Measurements from ENCODE around the gene ADAM15.

ADAM15 gene

DNA sequence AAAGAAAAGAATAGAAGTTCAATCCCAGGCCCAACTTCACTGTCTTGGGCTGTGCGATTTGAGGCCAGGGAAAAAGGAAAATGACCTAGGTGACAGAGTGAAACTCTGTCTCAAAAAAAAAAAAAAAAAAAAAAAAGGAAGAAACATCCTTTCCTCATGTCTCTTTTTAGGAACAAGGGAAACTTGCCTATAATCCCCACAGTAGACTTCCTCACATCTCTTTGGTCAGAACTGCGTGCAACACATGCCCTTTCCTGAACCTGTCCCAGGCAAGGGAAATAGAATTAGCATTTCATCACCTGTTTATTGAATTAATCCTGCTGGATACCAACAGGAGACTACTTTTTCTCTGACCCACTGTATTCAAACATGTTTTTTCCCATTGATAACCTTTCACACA is 15.2 kb upstream of the ADAM15 start:
- H3K4me3 ChIP-seq (ENCODE audit: low read depth, low read length), result no peak overlapping the region
- peaks cover 7% of the 10 kb centered on the region; the same call in 1 of the 2 replicates for H3K27me3 ChIP-seq (ENCODE audit: control insufficient read depth, insufficient read depth, low read length)
- no peak overlapping the region for H3K27ac ChIP-seq (ENCODE audit: low read depth, low read length)
- H3K9ac ChIP-seq (ENCODE audit: low read depth, low read length), result no peak overlapping the region
- no peaks in the 10 kb centered on the region for H3K9me3 ChIP-seq (ENCODE audit: control insufficient read depth, insufficient read depth, low read length)
- H3K4me1 ChIP-seq (ENCODE audit: control insufficient read depth, insufficient read depth, low read length), result no peaks in the 10 kb centered on the region
- no peaks in the 10 kb centered on the region for H3K36me3 ChIP-seq (ENCODE audit: control insufficient read depth, insufficient read depth, low read length)

DNA sequence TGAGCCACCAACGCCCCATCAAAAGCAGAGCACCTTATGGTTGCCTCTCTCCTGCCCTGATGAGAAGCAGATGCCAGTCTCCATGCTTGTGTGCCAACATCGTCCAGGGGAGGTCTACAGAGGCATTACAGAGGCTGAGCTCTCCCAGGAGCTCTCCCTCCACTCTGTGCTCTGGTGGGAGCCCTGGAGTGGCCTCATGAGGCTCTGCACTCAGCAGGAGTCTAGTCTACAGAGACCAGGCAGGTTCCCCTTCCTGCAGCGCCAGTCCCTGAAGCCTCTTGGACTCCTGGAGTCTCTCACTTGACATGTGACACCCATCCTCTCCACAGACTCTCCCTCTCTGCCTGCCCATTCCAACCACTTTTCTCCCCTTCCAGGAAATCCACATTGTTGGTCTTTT is 14.1 kb upstream of the ADAM15 start:
- no peaks in the 10 kb centered on the region for H3K36me3 ChIP-seq (ENCODE audit: control insufficient read depth, insufficient read depth, low read length)
- H3K4me1 ChIP-seq (ENCODE audit: control insufficient read depth, insufficient read depth, low read length), result no peaks in the 10 kb centered on the region
- no peak overlapping the region for H3K27ac ChIP-seq (ENCODE audit: low read depth, low read length)
- no peak overlapping the region for H3K4me3 ChIP-seq (ENCODE audit: low read depth, low read length)
- no peaks in the 10 kb centered on the region for H3K9me3 ChIP-seq (ENCODE audit: control insufficient read depth, insufficient read depth, low read length)
- H3K27me3 ChIP-seq (ENCODE audit: control insufficient read depth, insufficient read depth, low read length), result peaks cover 7% of the 10 kb centered on the region; the same call in 1 of the 2 replicates
- H3K9ac ChIP-seq (ENCODE audit: low read depth, low read length), result no peak overlapping the region

DNA sequence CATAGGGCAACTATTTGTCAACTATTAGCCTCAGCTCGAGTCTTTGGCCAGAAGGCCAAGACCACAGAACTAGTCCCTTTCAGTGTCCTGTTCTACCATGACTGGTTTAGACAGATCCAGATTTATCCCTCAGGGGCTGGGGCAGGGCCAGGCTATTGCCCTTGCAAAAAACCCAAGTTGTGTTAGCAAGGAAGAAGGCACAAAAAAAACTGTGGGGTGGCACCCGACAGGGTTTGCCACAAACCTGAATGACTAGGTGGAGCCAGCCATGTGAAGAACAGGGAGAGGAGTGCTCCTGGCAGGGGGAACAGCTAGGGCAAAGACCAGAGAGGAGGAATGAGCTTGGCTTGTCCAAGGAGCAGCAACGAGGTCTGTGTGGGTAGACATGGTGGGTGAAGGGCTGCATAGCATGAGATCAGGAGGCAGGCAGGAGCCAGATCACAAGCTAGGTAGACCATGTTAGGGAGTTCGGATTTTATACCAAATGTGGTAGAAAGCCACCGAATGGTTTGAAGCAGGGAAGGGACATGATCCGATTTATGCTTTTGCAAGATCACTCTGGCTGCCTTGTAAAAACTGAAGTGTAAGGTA is 13.2 kb upstream of the ADAM15 start:
- no peak overlapping the region for H3K4me3 ChIP-seq (ENCODE audit: low read depth, low read length)
- no peaks in the 10 kb centered on the region for H3K9me3 ChIP-seq (ENCODE audit: control insufficient read depth, insufficient read depth, low read length)
- H3K36me3 ChIP-seq (ENCODE audit: control insufficient read depth, insufficient read depth, low read length), result no peaks in the 10 kb centered on the region
- no peak overlapping the region for H3K9ac ChIP-seq (ENCODE audit: low read depth, low read length)
- H3K4me1 ChIP-seq (ENCODE audit: control insufficient read depth, insufficient read depth, low read length), result no peaks in the 10 kb centered on the region
- peaks cover 7% of the 10 kb centered on the region; the same call in 1 of the 2 replicates for H3K27me3 ChIP-seq (ENCODE audit: control insufficient read depth, insufficient read depth, low read length)
- H3K27ac ChIP-seq (ENCODE audit: low read depth, low read length), result no peak overlapping the region

DNA sequence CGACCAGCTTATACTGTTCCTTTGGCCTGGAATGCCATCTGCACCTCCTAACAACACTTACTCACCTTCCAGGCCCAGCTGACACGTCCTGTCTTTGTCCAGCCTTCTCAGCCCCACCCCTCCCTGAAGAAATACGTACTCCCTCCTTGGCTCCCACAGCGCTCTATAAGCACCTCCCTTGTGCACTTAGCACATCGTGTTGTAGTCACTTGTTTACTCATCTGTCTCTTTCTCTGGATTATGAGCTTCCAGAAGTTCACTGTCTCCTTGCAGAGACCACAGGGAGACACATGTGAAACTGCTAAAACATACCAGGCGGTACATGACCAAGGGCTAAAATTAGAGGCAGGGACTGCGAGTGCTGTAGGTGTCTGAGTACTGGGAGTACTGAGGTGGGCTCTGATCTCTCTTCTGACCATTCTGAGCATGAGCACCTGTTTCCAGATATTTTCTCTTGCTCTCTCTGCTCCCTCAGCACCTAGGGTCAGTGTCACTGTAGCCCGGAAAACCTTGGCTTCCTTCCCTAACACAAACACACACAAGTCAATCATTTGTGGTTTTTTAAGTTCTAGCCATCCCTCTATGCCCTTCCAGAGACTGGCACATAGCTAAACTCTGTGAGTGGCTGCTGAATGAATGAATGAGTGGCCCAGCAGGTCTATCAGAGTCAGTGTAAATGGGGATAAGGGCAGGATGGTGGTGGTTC is 12.4 kb upstream of the ADAM15 start:
- Histone ChIP-seq H3K9me3 (ENCODE audit: control insufficient read depth, insufficient read depth, low read length) (no peaks in the 10 kb centered on the region), H3K27me3 (ENCODE audit: control insufficient read depth, insufficient read depth, low read length) (peaks cover 7% of the 10 kb centered on the region; the same call in 1 of the 2 replicates), H3K9ac (ENCODE audit: low read depth, low read length) (no peak overlapping the region), H3K36me3 (ENCODE audit: control insufficient read depth, insufficient read depth, low read length) (no peaks in the 10 kb centered on the region), H3K27ac (ENCODE audit: low read depth, low read length) (no peak overlapping the region), H3K4me3 (ENCODE audit: low read depth, low read length) (no peak overlapping the region), H3K4me1 (ENCODE audit: control insufficient read depth, insufficient read depth, low read length) (no peaks in the 10 kb centered on the region)

DNA sequence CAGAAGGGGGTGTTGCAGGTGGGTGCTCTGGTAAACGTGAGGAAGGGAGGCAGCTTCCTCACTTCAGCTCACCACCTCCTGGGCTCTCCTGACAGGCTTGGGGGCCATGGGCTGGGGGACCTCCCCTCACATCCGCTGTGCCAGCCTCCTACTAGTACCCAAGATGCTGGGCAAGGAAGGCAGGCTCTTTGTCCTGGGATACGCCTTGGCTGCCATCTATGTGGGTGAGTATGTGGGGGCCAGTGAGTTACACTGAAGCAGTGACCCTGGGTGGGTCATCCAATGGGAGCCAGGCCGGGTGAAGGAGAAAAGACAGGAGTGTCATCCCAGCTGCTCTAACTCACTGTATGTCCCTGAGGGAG is 11.8 kb upstream of the ADAM15 start:
- Histone ChIP-seq H3K4me1 (ENCODE audit: control insufficient read depth, insufficient read depth, low read length) (no peaks in the 10 kb centered on the region), H3K27me3 (ENCODE audit: control insufficient read depth, insufficient read depth, low read length) (peaks cover 7% of the 10 kb centered on the region; the same call in 1 of the 2 replicates), H3K27ac (ENCODE audit: low read depth, low read length) (no peak overlapping the region), H3K4me3 (ENCODE audit: low read depth, low read length) (no peak overlapping the region), H3K9ac (ENCODE audit: low read depth, low read length) (no peak overlapping the region), H3K36me3 (ENCODE audit: control insufficient read depth, insufficient read depth, low read length) (no peaks in the 10 kb centered on the region), H3K9me3 (ENCODE audit: control insufficient read depth, insufficient read depth, low read length) (no peaks in the 10 kb centered on the region)

DNA sequence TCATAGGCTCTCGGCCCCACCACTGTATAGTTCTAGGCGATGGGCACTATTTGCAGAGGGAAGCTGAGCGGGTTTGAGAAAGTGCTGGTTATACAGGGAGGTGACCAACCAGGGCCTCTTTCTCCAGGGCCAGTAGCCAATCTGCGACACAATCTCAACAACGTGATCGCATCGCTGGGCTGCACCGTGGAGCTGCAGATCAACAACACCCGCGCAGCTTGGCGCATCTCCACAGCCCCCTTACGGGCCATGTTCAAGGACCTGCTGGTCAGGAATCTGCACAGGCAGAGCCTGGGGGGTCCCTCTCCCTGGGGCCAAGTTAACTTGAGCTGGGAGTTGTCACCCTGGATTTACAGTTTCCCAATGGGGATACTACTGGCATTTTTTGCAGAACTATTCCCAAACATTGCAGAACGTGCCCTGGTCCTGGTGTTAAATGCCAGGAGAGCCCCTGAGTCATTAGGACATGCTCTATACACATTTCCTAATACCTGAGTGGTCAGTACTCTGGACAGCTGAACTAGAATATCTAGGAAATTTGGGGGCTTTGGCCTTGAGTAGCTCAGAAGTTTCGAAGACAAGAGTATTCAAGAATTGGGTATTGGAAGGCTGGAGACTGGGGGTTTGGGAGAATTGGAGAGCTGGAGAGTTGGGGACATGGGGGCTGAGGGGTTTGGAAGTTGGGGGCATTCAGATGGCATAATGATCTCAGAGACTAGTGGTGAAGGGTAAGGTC is 10.6 kb upstream of the ADAM15 start:
- H3K9ac ChIP-seq (ENCODE audit: low read depth, low read length), result no peak overlapping the region
- no peaks in the 10 kb centered on the region for H3K36me3 ChIP-seq (ENCODE audit: control insufficient read depth, insufficient read depth, low read length)
- H3K27ac ChIP-seq (ENCODE audit: low read depth, low read length), result no peak overlapping the region
- peaks cover 7% of the 10 kb centered on the region; the same call in 1 of the 2 replicates for H3K4me1 ChIP-seq (ENCODE audit: control insufficient read depth, insufficient read depth, low read length)
- H3K27me3 ChIP-seq (ENCODE audit: control insufficient read depth, insufficient read depth, low read length), result peaks cover 7% of the 10 kb centered on the region; the same call in 1 of the 2 replicates
- H3K4me3 ChIP-seq (ENCODE audit: low read depth, low read length), result no peak overlapping the region
- H3K9me3 ChIP-seq (ENCODE audit: control insufficient read depth, insufficient read depth, low read length), result no peaks in the 10 kb centered on the region

DNA sequence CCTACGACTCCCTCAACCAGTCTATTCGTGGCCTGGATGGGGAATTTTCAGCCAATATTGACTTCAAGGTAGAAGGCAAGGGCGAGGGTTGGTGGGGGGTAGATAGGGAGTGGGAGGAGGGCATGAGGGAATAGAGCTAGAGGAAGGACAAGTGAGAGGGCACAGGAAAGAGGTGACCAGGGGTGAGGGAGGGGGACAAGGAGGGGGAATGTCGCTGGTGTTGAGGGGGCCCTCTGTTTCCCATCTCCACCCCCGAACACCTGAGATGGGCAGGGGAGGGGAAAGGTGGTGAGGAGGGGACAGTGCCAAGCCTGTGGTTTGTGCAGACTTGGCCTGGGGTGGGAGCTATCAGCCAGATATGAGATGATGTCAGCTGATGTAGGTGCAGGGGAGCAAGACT is 8.3 kb upstream of the ADAM15 start:
- Histone ChIP-seq H3K9me3 (ENCODE audit: control insufficient read depth, insufficient read depth, low read length) (no peaks in the 10 kb centered on the region), H3K27ac (ENCODE audit: low read depth, low read length) (no peak overlapping the region), H3K9ac (ENCODE audit: low read depth, low read length) (no peak overlapping the region)

DNA sequence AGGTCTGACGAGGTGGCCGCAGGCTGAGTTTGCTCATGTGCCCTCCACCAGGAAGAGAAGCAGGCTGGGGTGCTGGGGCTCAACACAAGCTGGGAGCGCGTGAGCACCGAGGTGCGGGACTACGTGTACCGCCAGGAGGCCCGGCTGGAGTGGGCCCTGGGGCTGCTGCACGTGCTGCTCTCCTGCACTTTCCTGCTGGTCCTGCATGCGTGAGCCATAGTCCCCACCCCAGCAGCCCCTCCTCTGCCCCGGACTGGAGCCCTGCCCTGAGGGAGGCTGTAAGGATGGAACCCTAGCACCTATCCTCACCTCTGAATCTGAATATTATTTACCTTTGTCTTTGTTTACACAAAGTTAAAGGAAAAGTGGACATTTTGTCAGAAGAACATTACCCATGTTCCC is 7.8 kb upstream of the ADAM15 start:
- Histone ChIP-seq H3K4me3 (ENCODE audit: low read depth, low read length) (no peak overlapping the region), H3K9me3 (ENCODE audit: control insufficient read depth, insufficient read depth, low read length) (no peaks in the 10 kb centered on the region), H3K27me3 (ENCODE audit: control insufficient read depth, insufficient read depth, low read length) (peaks cover 6% of the 10 kb centered on the region; the same call in 1 of the 2 replicates), H3K27ac (ENCODE audit: low read depth, low read length) (no peak overlapping the region), H3K9ac (ENCODE audit: low read depth, low read length) (no peak overlapping the region), H3K4me1 (ENCODE audit: control insufficient read depth, insufficient read depth, low read length) (peaks cover 7% of the 10 kb centered on the region; the same call in 1 of the 2 replicates), H3K36me3 (ENCODE audit: control insufficient read depth, insufficient read depth, low read length) (no peaks in the 10 kb centered on the region)

More for the DNA sequence above, 8.3 kb upstream of the ADAM15 start:
- Histone ChIP-seq H3K27me3 (ENCODE audit: control insufficient read depth, insufficient read depth, low read length) (peaks cover 7% of the 10 kb centered on the region; the same call in 1 of the 2 replicates), H3K36me3 (ENCODE audit: control insufficient read depth, insufficient read depth, low read length) (no peaks in the 10 kb centered on the region), H3K4me1 (ENCODE audit: control insufficient read depth, insufficient read depth, low read length) (peaks cover 7% of the 10 kb centered on the region; the same call in 1 of the 2 replicates), H3K4me3 (ENCODE audit: low read depth, low read length) (no peak overlapping the region)

DNA sequence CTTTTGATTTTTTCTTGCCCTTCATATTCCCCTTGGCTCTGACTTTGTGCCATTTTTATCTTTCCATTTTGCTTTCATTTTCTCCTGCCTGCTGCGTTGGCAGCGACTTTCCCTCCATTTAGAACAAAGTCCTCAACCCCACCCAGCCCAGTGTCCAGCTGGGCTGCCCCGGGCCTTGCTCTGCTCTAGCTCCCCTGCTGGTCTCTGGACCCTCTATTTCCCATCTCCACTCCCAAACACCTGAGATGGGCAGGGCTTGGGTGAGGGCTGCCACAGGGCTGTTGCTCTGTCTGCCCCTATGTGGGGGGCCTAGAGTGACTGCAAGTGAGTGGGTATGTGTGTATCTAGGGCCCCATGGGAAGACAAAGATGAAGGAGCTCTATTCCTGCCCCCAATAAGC is 7.3 kb upstream of the ADAM15 start:
- peaks cover 2% of the 10 kb centered on the region; the same call in 1 of the 2 replicates for H3K27me3 ChIP-seq (ENCODE audit: control insufficient read depth, insufficient read depth, low read length)
- H3K4me3 ChIP-seq (ENCODE audit: low read depth, low read length), result no peak overlapping the region
- H3K36me3 ChIP-seq (ENCODE audit: control insufficient read depth, insufficient read depth, low read length), result no peaks in the 10 kb centered on the region
- H3K9ac ChIP-seq (ENCODE audit: low read depth, low read length), result no peak overlapping the region
- peaks cover 7% of the 10 kb centered on the region; the same call in 1 of the 2 replicates for H3K4me1 ChIP-seq (ENCODE audit: control insufficient read depth, insufficient read depth, low read length)
- no peak overlapping the region for H3K27ac ChIP-seq (ENCODE audit: low read depth, low read length)
- no peaks in the 10 kb centered on the region for H3K9me3 ChIP-seq (ENCODE audit: control insufficient read depth, insufficient read depth, low read length)

DNA sequence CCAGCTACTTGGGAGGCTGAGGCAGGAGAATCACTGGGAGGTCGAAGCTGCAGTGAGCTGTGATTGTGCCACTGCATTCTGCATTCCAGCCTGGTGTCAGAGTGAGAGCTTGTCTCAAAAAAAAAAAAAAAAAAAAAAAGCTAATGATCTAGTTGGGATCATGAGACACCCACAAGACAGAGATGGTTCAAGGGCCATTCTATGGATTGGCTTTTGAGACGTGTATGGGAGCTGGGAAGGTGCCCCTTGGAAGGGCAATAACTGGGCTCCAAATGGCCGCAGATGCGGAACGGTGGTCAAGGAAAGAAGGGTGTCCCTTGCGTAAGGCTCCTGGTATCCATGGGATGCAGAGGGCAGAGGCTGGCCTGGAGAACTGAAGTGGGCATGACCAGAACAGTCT is 6.8 kb upstream of the ADAM15 start:
- Histone ChIP-seq H3K27ac (ENCODE audit: low read depth, low read length) (no peak overlapping the region), H3K4me1 (ENCODE audit: control insufficient read depth, insufficient read depth, low read length) (peaks cover 7% of the 10 kb centered on the region; the same call in 1 of the 2 replicates), H3K4me3 (ENCODE audit: low read depth, low read length) (no peak overlapping the region), H3K36me3 (ENCODE audit: control insufficient read depth, insufficient read depth, low read length) (no peaks in the 10 kb centered on the region), H3K9ac (ENCODE audit: low read depth, low read length) (no peak overlapping the region), H3K9me3 (ENCODE audit: control insufficient read depth, insufficient read depth, low read length) (no peaks in the 10 kb centered on the region), H3K27me3 (ENCODE audit: control insufficient read depth, insufficient read depth, low read length) (no peaks in the 10 kb centered on the region)

Measured in HUES48 (cell line).